HAP-1 (cell line): Measurements from ENCODE around the gene HOXD12.

Experiments
- DNase-seq, 2 experiments: peaks; one replicate each; pipeline ENCODE4 v3.0.0-alpha.2; 2016 to 2020; ENCODE audit warnings: low spot score in 2 of 2
- H3K27me3 ChIP-seq: fragments of 250-450 bp; sonication (Bioruptor Pico); 2 replicates; pipeline ENCODE4 v1.5.1; 2020; ENCODE audit warnings: low read depth, mild to moderate bottlenecking, moderate library complexity
- H3K36me3 ChIP-seq: fragments of 250-450 bp; sonication (Bioruptor Pico); replicated peaks from 2 replicates; pipeline ENCODE4 v1.5.1; 2020; ENCODE audit warnings: mild to moderate bottlenecking
- H3K4me1 ChIP-seq: fragments of 250-450 bp; sonication (Bioruptor Pico); 2 replicates; pipeline ENCODE4 v1.5.1; 2020; ENCODE audit warnings: mild to moderate bottlenecking
- H3K4me3 ChIP-seq: fragments of 250-450 bp; sonication (Bioruptor Pico); 2 replicates; pipeline ENCODE4 v1.5.1; 2020; ENCODE audit warnings: mild to moderate bottlenecking, moderate library complexity
- H3K9me3 ChIP-seq: fragments of 250-450 bp; sonication (Bioruptor Pico); 2 replicates; pipeline ENCODE4 v1.5.1; 2020; ENCODE audit warnings: mild to moderate bottlenecking, moderate library complexity
- in situ Hi-C: fragments of 300-500 bp; cut with MboI; formaldehyde crosslinking; loops from 3 replicates; pipeline ENCODE4 v1.14.3; 2020; ENCODE audit warnings: low sequenced_read_pairs, inconsistent platforms, mixed read lengths

Gene HOXD12

GRCh38 chr2:176102309-176102866 lies 2.8 kb downstream of the HOXD12 start:
- 0 out of 2 replicates have a peak, but pooled peaks cover 2% of the 10 kb centered on the region for H3K27me3 ChIP-seq
- DNase-seq, result no peak

DNA sequence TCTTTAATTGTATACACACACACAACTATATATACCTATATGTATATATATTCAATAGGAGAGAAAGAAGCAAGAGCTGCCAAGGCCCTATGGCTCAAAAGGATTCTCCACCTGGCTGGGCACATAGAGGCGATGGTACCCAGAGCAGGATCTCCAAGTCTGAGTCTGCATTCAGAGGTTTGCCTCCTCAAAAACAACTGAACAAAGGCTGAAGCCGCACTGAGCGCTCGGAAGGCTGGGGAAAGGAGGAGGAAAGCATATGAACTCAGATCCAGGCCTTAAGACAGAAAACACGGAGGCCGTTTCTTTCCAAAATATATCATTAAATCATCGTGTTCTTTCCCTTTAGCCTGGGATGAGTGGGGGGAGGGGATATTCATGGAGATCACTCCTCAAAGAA lies 3.6 kb downstream of the HOXD12 start:
- DNase-seq, result no peak
- Histone ChIP-seq H3K27me3 (0 out of 2 replicates have a peak, but pooled peaks cover 2% of the 10 kb centered on the region), H3K36me3 (no peaks in the 10 kb centered on the region), H3K9me3 (no peaks in the 10 kb centered on the region), H3K4me1 (no peaks in the 10 kb centered on the region), H3K4me3 (no peak overlapping the region)
- in situ Hi-C loops, result no loop called here

More at GRCh38 chr2:176102309-176102866, 2.8 kb downstream of the HOXD12 start:
- Histone ChIP-seq H3K4me3 (no peak overlapping the region), H3K36me3 (no peaks in the 10 kb centered on the region), H3K4me1 (peaks cover 5% of the 10 kb centered on the region), H3K9me3 (no peaks in the 10 kb centered on the region)
- in situ Hi-C loops, result no loop called here

- no peak for DNase-seq
- 0 out of 2 replicates have a peak, but pooled peaks cover 2% of the 10 kb centered on the region for H3K27me3 ChIP-seq
- in situ Hi-C loops, result no loop called here
- no peaks in the 10 kb centered on the region for H3K4me1 ChIP-seq
- no peaks in the 10 kb centered on the region for H3K36me3 ChIP-seq
- no peaks in the 10 kb centered on the region for H3K9me3 ChIP-seq
- H3K4me3 ChIP-seq, result no peak overlapping the region
Measured at GRCh38 chr2:176103742-176104315, 4.2 kb downstream of the HOXD12 start.

- H3K27me3 ChIP-seq, result 0 out of 2 replicates have a peak, but pooled peaks cover 2% of the 10 kb centered on the region
- no peak overlapping the region for H3K4me3 ChIP-seq
- no peaks in the 10 kb centered on the region for H3K36me3 ChIP-seq
- no peaks in the 10 kb centered on the region for H3K4me1 ChIP-seq
- no peaks in the 10 kb centered on the region for H3K9me3 ChIP-seq
- in situ Hi-C loops, result no loop called here
- DNase-seq, result no peak
Measured at GRCh38 chr2:176104316-176105077, 4.9 kb downstream of the HOXD12 start.

- no peak overlapping the region for H3K4me3 ChIP-seq
- in situ Hi-C loops, result no loop called here
- no peak for DNase-seq
- H3K4me1 ChIP-seq, result no peaks in the 10 kb centered on the region
- H3K27me3 ChIP-seq, result 0 out of 2 replicates have a peak, but pooled peaks cover 2% of the 10 kb centered on the region
- H3K36me3 ChIP-seq, result no peaks in the 10 kb centered on the region
- H3K9me3 ChIP-seq, result no peaks in the 10 kb centered on the region
Measured at GRCh38 chr2:176105078-176105729, 5.6 kb downstream of the HOXD12 start.

DNA sequence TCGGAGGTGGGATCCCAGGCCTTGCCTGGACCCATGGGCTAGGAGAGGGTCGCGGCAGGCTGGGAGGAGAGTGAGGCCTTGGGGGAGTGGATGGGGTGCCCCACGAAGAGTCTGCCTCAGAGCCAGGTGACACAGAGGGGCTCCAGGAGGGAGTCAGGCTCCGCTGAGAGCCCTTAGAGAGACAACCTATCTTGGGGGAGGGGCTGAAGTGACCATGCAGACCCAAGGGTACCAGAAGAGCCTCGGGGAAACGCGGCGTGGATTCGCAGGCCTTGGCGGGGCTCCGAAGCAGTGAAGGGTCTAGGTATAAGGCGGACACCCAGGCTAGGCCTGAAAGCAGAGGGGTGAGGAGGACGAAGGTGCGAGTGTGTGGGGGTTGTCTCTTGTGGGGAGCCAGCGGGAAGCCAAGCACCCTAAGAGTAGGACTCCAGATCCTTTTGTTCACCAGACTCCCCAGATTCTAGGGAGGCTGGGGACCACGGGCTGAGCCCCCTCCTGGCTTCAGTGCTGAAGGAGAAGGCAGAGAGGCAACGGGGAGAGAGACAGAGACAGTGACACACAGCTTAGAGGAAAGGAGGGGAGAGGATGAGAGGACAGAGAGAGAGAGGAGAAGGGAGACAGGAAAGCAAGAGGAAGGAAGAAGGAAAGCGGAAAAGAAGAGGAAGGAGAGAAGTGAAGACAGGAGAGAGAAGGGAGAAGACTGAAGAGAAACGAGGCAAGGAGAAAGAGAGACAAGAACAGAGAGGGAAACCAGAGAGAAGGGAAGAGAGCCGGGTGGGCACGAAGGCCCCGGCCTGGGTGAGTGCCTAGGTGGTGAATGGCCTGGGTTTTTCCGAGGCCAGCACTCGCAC lies 6.4 kb downstream of the HOXD12 start:
- DNase-seq, result no peak
- Histone ChIP-seq H3K4me1 (no peaks in the 10 kb centered on the region), H3K27me3 (0 out of 2 replicates have a peak, but pooled peaks cover 2% of the 10 kb centered on the region), H3K4me3 (no peak overlapping the region; the same call in 1 of the 2 replicates), H3K36me3 (no peaks in the 10 kb centered on the region), H3K9me3 (no peaks in the 10 kb centered on the region)
- in situ Hi-C loops, result no loop called here

GRCh38 chr2:176106581-176107539 lies 7.3 kb downstream of the HOXD12 start, which contains the start of gene HOXD11:
Gene HOXD11, plus strand, starts transcription at chr2:176107280. Its CDS starts 76 bp downstream, at chr2:176107356.
- H3K27me3 ChIP-seq, result 0 out of 2 replicates have a peak, but pooled peaks cover 2% of the 10 kb centered on the region
- H3K36me3 ChIP-seq, result no peaks in the 10 kb centered on the region
- in situ Hi-C loops, result no loop called here
- DNase-seq, result peak; percentile 16 to 47
- no peaks in the 10 kb centered on the region for H3K4me1 ChIP-seq
- H3K9me3 ChIP-seq, result no peaks in the 10 kb centered on the region
- peak within 1 kb of the TSS; percentile 23 for H3K4me3 ChIP-seq

DNA sequence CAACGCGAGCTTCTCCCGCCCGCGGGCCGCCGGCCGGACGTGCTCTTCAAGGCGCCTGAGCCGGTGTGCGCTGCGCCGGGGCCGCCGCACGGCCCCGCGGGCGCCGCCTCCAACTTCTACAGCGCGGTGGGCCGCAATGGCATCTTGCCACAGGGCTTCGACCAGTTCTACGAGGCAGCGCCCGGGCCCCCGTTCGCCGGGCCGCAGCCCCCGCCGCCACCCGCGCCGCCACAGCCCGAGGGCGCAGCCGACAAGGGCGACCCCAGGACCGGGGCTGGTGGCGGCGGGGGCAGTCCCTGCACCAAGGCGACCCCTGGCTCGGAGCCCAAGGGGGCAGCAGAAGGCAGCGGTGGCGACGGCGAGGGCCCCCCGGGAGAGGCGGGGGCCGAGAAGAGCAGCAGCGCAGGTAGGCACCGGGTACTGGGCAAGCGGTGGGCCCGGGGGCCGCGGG lies 8.2 kb downstream of the HOXD12 start:
- Histone ChIP-seq H3K9me3 (no peaks in the 10 kb centered on the region), H3K27me3 (0 out of 2 replicates have a peak, but pooled peaks cover 2% of the 10 kb centered on the region), H3K36me3 (no peaks in the 10 kb centered on the region), H3K4me3 (no peak overlapping the region), H3K4me1 (no peaks in the 10 kb centered on the region)
- in situ Hi-C loops, result no loop called here
- no peak for DNase-seq

DNA sequence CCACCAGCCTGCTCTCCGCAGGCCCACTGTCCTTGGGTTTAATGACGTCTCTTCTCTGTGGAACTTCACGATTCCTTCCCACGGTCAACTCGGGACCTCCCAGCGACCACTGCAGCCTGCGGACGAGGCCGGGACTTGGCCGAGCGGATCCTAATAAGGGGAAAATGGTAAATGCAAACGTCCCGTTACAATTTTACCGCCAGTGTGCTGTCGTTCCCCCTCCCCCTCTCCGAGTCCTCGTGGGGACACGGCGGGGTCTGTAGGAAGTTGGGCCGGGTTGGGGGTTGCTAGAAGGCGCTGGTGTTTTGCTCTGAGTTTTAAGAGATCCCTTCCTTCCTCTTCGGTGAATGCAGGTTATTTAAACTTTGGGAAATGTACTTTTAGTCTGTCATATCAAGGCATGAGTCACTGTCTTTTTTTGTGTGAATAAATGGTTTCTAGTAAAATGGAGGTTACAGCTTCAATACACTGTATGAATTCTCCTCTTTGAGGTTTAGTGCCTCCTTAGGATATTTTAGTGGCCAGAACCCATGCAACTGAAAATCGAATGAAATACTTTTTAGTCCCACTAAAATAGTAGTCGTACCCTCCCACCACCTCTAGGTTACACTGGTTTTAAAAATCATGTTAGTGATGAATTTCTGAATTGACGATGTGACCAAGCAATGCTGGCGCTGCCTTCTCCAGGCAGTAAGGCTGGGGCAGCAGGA lies 9.8 kb downstream of the HOXD12 start:
- Histone ChIP-seq H3K9me3 (no peaks in the 10 kb centered on the region), H3K27me3 (0 out of 2 replicates have a peak, but pooled peaks cover 2% of the 10 kb centered on the region), H3K36me3 (no peaks in the 10 kb centered on the region), H3K4me1 (no peaks in the 10 kb centered on the region), H3K4me3 (no peak overlapping the region)
- no peak for DNase-seq
- in situ Hi-C loops, result no loop called here

- in situ Hi-C loops, result no loop called here
- no peak for DNase-seq
- Histone ChIP-seq H3K27me3 (0 out of 2 replicates have a peak, but pooled peaks cover 2% of the 10 kb centered on the region), H3K4me3 (no peak overlapping the region), H3K9me3 (no peaks in the 10 kb centered on the region), H3K4me1 (no peaks in the 10 kb centered on the region), H3K36me3 (no peaks in the 10 kb centered on the region)
Measured at GRCh38 chr2:176109946-176110345, 10.4 kb downstream of the HOXD12 start.

- in situ Hi-C loops, result no loop called here
- 0 out of 2 replicates have a peak, but pooled peaks cover 2% of the 10 kb centered on the region for H3K27me3 ChIP-seq
Measured at GRCh38 chr2:176110415-176111308, 11.1 kb downstream of the HOXD12 start.

More at GRCh38 chr2:176110415-176111308, 11.1 kb downstream of the HOXD12 start:
- no peak overlapping the region for H3K4me3 ChIP-seq
- H3K4me1 ChIP-seq, result no peaks in the 10 kb centered on the region
- no peaks in the 10 kb centered on the region for H3K36me3 ChIP-seq
- H3K9me3 ChIP-seq, result no peaks in the 10 kb centered on the region
- DNase-seq, result no peak
